ENCODE measurements around the gene LRRFIP1. TPM values are rescaled to one million over a fixed set of nuclear protein-coding genes. Genes with fewer than 3 reads are reported as not detected.
A peak's percentile ranks its signal among the peaks of the same experiment; 100 is the strongest.

LRRFIP1 gene
- total and polyA plus RNA-seq, 12 donors: 18.7 to 79.7 (median 51.8) TPM

- no peak for TF ChIP-seq POLR2A (IDR thresholded peaks at IDR 0.05)
- no peak for TF ChIP-seq CTCF (IDR thresholded peaks at IDR 0.05)
- DNase-seq: no peak
- no peak overlapping the region for H3K4me3 ChIP-seq
- peaks cover 13 to 69% of the 10 kb centered on the region in 2 donors for H3K4me1 ChIP-seq (replicated peaks in 1 of 2)
- no peaks in the 10 kb centered on the region for H3K9me3 ChIP-seq (replicated peaks in 1 of 3)
- intact Hi-C loops (cut with DNase I): no loop called here
- H3K36me3 ChIP-seq (replicated peaks in 1 of 2): no peaks in the 10 kb centered on the region
- no peak overlapping the region for H3K27ac ChIP-seq
- WGBS, 4 donors: 83 to 94% (median 84%) methylated on average over 1 of the region's 1 CpG
- H3K27me3 ChIP-seq: no peaks in the 10 kb centered on the region
Observed at GRCh38 chr2:237723023-237723422, 95.6 kb downstream of the LRRFIP1 start.

GRCh38 chr2:237723602-237724001 lies 96.2 kb downstream of the LRRFIP1 start:
- no peak for TF ChIP-seq CTCF (IDR thresholded peaks at IDR 0.05)
- TF ChIP-seq POLR2A (IDR thresholded peaks at IDR 0.05): no peak
- peaks cover 13 to 70% of the 10 kb centered on the region in 2 donors for H3K4me1 ChIP-seq (replicated peaks in 1 of 2)
- intact Hi-C loops (cut with DNase I): no loop called here
- no peak overlapping the region for H3K27ac ChIP-seq
- H3K9me3 ChIP-seq (replicated peaks in 1 of 3): no peaks in the 10 kb centered on the region
- no peak overlapping the region for H3K4me3 ChIP-seq
- no peaks in the 10 kb centered on the region for H3K36me3 ChIP-seq (replicated peaks in 1 of 2)
- DNase-seq: peak in 1 of 7 donors; percentile 54
- 50 to 76% (median 65%) methylated on average over 2 to 3 of the region's 3 CpGs for WGBS, 4 donors
- no peaks in the 10 kb centered on the region for H3K27me3 ChIP-seq

GRCh38 chr2:237724811-237725478 lies 97.6 kb downstream of the LRRFIP1 start:
- 46 to 58% (median 53%) methylated on average over 9 of the region's 9 CpGs for WGBS, 4 donors
- no peak overlapping the region for H3K4me3 ChIP-seq
- H3K9me3 ChIP-seq (replicated peaks in 1 of 3): no peaks in the 10 kb centered on the region
- no peaks in the 10 kb centered on the region for H3K36me3 ChIP-seq (replicated peaks in 1 of 2)
- H3K4me1 ChIP-seq (replicated peaks in 1 of 2): peaks cover 13 to 66% of the 10 kb centered on the region in 2 donors
- intact Hi-C loops (cut with DNase I): no loop called here
- H3K27ac ChIP-seq: peak overlapping the region in 4 of 5 donors; percentile 49 to 77 (median 58)
- TF ChIP-seq POLR2A (IDR thresholded peaks at IDR 0.05) (no peak), CTCF (IDR thresholded peaks at IDR 0.05) (no peak)
- DNase-seq: peak in 3 of 7 donors; percentile 53 to 64 (median 57)
- H3K27me3 ChIP-seq: no peaks in the 10 kb centered on the region

- TF ChIP-seq CTCF (IDR thresholded peaks at IDR 0.05) (no peak), POLR2A (IDR thresholded peaks at IDR 0.05) (peak in 1 of 2 donors; percentile 23)
- WGBS, 4 donors: 33 to 53% (median 41%) methylated on average over 4 of the region's 4 CpGs
- no peaks in the 10 kb centered on the region for H3K9me3 ChIP-seq (replicated peaks in 1 of 3)
- peak in 6 of 7 donors; percentile 60 to 82 (median 68) for DNase-seq
- no peak overlapping the region for H3K4me3 ChIP-seq
- no peaks in the 10 kb centered on the region for H3K36me3 ChIP-seq (replicated peaks in 1 of 2)
- H3K4me1 ChIP-seq (replicated peaks in 1 of 2): peaks cover 13 to 66% of the 10 kb centered on the region in 2 donors
- intact Hi-C loops (cut with DNase I): no loop called here
- H3K27me3 ChIP-seq: no peaks in the 10 kb centered on the region
- peak overlapping the region in 4 of 5 donors; percentile 49 to 77 (median 58) for H3K27ac ChIP-seq
Observed at GRCh38 chr2:237725661-237726060, 98.3 kb downstream of the LRRFIP1 start.

Data from adrenal gland (tissue), 12 donors.